ENCODE measurements around the gene CCDC180.
"Not testable (repeated sequence)": the region's sequence is repeated elsewhere in the genome, so short reads cannot be mapped to it uniquely, and the experiment has no call there.

DNA sequence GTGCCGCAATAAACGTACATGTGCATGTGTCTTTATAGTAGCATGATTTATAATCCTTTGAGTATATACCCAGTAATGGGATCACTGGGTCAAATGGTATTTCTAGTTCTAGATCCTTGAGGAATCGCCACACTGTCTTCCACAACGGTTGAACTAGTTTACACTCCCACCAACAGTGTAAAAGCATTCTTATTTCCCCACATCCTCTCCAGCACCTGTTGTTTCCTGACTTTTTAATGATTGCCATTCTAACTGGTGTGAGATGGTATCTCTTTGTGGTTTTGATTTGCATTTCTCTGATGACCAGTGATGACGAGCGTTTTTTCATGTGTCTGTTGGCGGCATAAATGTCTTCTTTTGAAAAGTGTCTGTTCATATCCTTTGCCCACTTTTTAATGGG lies 28.2 kb downstream of the CCDC180 start:
- TF ChIP-seq, protein P1, sequence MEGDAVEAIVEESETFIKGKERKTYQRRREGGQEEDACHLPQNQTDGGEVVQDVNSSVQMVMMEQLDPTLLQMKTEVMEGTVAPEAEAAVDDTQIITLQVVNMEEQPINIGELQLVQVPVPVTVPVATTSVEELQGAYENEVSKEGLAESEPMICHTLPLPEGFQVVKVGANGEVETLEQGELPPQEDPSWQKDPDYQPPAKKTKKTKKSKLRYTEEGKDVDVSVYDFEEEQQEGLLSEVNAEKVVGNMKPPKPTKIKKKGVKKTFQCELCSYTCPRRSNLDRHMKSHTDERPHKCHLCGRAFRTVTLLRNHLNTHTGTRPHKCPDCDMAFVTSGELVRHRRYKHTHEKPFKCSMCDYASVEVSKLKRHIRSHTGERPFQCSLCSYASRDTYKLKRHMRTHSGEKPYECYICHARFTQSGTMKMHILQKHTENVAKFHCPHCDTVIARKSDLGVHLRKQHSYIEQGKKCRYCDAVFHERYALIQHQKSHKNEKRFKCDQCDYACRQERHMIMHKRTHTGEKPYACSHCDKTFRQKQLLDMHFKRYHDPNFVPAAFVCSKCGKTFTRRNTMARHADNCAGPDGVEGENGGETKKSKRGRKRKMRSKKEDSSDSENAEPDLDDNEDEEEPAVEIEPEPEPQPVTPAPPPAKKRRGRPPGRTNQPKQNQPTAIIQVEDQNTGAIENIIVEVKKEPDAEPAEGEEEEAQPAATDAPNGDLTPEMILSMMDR (IDR thresholded peaks at IDR 0.05), result not testable (repeated sequence)
- TF ChIP-seq POLR2A (IDR thresholded peaks at IDR 0.05), result not testable (repeated sequence)

All from uterus (tissue), 2 donors.